HUES64 (cell line): ENCODE results near the gene TSEN34.
"Not testable (repeated sequence)": the region's sequence is repeated elsewhere in the genome, so short reads cannot be mapped to it uniquely, and the experiment has no call there.

Source experiments
- H3K27ac ChIP-seq: 2 replicates; pipeline ENCODE4 v1.7.0; 2013; ENCODE audit warnings: low read depth, low read length, inconsistent platforms
- H3K27me3 ChIP-seq: 2 replicates; pipeline ENCODE4 v1.6.1; 2013; ENCODE audit warnings: mild to moderate bottlenecking, low read length; ENCODE audit not compliant: insufficient read depth
- H3K36me3 ChIP-seq: 2 replicates; pipeline ENCODE4 v1.6.1; 2013; ENCODE audit warnings: mild to moderate bottlenecking, low read length; ENCODE audit not compliant: insufficient read depth
- H3K4me1 ChIP-seq: 2 replicates; pipeline ENCODE4 v1.6.1; 2013; ENCODE audit warnings: mild to moderate bottlenecking, low read length, moderate library complexity; ENCODE audit not compliant: insufficient read depth
- H3K4me3 ChIP-seq: 2 replicates; pipeline ENCODE4 v1.5.1; 2013; ENCODE audit warnings: mild to moderate bottlenecking, low read length, moderate library complexity
- H3K9ac ChIP-seq: 2 replicates; pipeline ENCODE4 v1.6.1; 2013; ENCODE audit warnings: mild to moderate bottlenecking, low read depth, low read length
- H3K9me3 ChIP-seq: 2 replicates; pipeline ENCODE4 v1.6.1; 2013; ENCODE audit warnings: low read depth, low read length; ENCODE audit not compliant: insufficient read depth
- WGBS: fragments of 150-250, 120-280 bp; methylation state at CpG from one replicate; pipeline ENCODE4 v1.1.7; 2013; ENCODE audit warnings: missing lambda C conversion rate; 5-methylcytosine and 5-hydroxymethylcytosine counted together

TSEN34 gene

GRCh38 chr19:54224619-54225018, 33.5 kb downstream of the TSEN34 start:
- not testable (repeated sequence) for H3K4me1 ChIP-seq, H3K9me3 ChIP-seq, H3K4me3 ChIP-seq, H3K27ac ChIP-seq, H3K27me3 ChIP-seq, H3K36me3 ChIP-seq, H3K9ac ChIP-seq
- 87% methylated on average over 10 of the region's 10 CpGs for WGBS

GRCh38 chr19:54229146-54229545, 38.0 kb downstream of the TSEN34 start:
- peaks cover 10% of the 10 kb centered on the region for H3K27me3 ChIP-seq
- 93% methylated on average over 8 of the region's 8 CpGs for WGBS
- H3K9ac ChIP-seq = no peak overlapping the region
- H3K9me3 ChIP-seq = no peaks in the 10 kb centered on the region
- H3K36me3 ChIP-seq = no peaks in the 10 kb centered on the region
- H3K27ac ChIP-seq = no peak overlapping the region
- H3K4me1 ChIP-seq = no peaks in the 10 kb centered on the region
- no peak overlapping the region for H3K4me3 ChIP-seq

GRCh38 chr19:54230031-54230430, 38.9 kb downstream of the TSEN34 start:
- no peaks in the 10 kb centered on the region for H3K4me1 ChIP-seq
- no peak overlapping the region for H3K4me3 ChIP-seq
- H3K9ac ChIP-seq = no peak overlapping the region
- H3K27ac ChIP-seq = no peak overlapping the region
- no peaks in the 10 kb centered on the region for H3K36me3 ChIP-seq
- WGBS = 88% methylated on average over 7 of the region's 7 CpGs
- 0 out of 2 replicates have a peak, but pooled peaks cover 6% of the 10 kb centered on the region for H3K9me3 ChIP-seq
- peaks cover 13% of the 10 kb centered on the region for H3K27me3 ChIP-seq

DNA sequence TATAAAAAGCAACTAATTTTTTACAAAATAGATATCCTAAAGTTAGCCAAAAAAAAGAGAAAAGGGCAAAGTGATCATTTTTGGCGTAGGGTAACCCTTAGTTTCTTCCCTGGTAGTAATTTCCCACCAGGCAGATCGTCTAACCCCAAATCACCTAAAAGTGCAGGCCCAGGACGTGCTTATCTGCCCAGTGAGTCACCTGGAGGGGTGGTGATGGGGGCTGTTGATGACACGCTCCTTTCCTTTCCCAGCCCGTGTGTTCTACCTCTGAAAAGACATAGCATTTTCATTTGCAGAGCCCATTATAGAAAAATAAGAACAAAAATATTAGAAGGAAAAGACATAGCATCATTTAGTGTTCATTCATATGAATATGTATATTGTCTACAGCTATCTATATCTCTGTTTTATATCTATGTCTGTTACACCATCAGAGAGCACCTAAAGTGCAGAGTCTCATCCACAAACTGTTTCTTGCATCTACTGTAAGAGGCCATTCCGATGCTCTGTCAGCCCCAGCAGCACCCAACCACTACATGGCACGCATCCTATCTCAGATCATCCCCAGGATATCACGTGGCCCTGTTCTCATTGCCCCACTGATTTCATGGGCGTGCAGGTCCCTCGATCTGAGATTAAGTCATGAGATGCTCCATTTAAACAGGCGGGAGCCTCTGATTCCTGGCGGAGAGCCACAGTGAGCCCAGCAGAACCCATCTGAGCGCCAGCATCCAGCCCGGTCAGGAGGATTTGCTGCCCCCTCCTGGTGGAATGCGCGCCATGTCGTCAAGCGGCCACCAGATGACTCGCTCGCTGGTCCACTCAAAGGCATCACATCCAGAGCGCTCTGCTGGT, 40.2 kb downstream of the TSEN34 start:
- no peaks in the 10 kb centered on the region for H3K36me3 ChIP-seq
- no peak overlapping the region for H3K27ac ChIP-seq
- H3K4me3 ChIP-seq = no peak overlapping the region
- no peaks in the 10 kb centered on the region for H3K4me1 ChIP-seq
- H3K9me3 ChIP-seq = 0 out of 2 replicates have a peak, but pooled peaks cover 8% of the 10 kb centered on the region
- no peak overlapping the region for H3K9ac ChIP-seq
- WGBS = 26% methylated on average over 20 of the region's 21 CpGs
- peaks cover 13% of the 10 kb centered on the region for H3K27me3 ChIP-seq

GRCh38 chr19:54233941-54234340, 42.8 kb downstream of the TSEN34 start:
- 72% methylated on average over 5 of the region's 5 CpGs for whole genome bisulfite sequencing
- Histone ChIP-seq H3K27me3 (peaks cover 13% of the 10 kb centered on the region), H3K36me3 (no peaks in the 10 kb centered on the region), H3K4me3 (no peak overlapping the region), H3K9me3 (0 out of 2 replicates have a peak, but pooled peaks cover 8% of the 10 kb centered on the region), H3K9ac (no peak overlapping the region), H3K27ac (no peak overlapping the region), H3K4me1 (no peaks in the 10 kb centered on the region)

GRCh38 chr19:54239491-54240371, 48.6 kb downstream of the TSEN34 start:
- H3K9ac ChIP-seq, H3K4me3 ChIP-seq, H3K27me3 ChIP-seq, H3K27ac ChIP-seq, H3K4me1 ChIP-seq, H3K36me3 ChIP-seq, H3K9me3 ChIP-seq: not testable (repeated sequence)
- whole genome bisulfite sequencing = 83% methylated on average over 12 of the region's 21 CpGs

- H3K9me3 ChIP-seq, H3K27ac ChIP-seq, H3K4me1 ChIP-seq, H3K27me3 ChIP-seq, H3K9ac ChIP-seq, H3K36me3 ChIP-seq, H3K4me3 ChIP-seq: not testable (repeated sequence)
- 83% methylated on average over 13 of the region's 22 CpGs for WGBS
Observed at GRCh38 chr19:54240372-54241336, 49.5 kb downstream of the TSEN34 start.

DNA sequence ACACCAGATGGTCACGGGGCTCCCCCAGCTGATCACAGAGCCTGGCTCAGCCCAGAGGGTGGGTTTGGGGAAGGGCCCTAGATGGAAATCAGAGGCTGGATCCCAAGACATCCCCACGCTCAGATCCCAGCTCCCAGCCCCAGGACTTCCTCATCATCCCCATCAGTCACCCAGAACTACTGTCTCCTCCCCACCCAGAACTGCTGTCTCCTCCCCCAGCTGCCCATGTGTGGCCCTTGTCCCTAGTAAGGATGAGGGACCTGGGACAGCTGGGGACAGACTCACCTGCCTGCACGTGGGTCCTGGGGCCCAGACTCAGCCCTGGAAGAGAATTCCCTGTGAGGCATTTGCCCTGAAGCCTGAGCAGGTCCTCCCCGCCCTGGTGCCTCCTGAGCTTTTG, 51.1 kb downstream of the TSEN34 start:
- not testable (repeated sequence) for H3K9ac ChIP-seq, H3K4me1 ChIP-seq, H3K4me3 ChIP-seq, H3K27ac ChIP-seq, H3K27me3 ChIP-seq, H3K9me3 ChIP-seq, H3K36me3 ChIP-seq
- WGBS = 77% methylated on average over 3 of the region's 4 CpGs

DNA sequence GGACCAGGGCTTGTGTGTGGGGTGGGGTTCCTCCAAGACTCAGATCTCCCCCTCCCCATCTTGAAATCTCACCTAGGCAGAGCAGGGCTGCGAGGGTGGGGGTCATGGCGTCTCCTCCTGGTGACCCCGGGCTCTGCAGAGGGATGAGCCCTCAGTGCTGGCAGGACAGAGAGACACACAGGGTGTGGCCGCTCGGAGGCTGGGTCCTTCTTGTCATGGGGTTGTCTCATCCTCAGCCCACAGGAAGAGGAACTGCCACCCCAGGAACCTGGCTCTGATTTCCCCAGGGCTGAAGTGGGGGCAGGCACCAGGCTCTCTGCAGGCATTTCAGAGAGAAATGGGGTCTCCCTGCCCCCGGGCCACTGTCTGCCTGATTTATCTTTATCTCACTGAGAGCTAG, 51.5 kb downstream of the TSEN34 start, which contains the start of gene LILRA6:
TSS of gene LILRA6 (minus strand) at position 145 of the 400 bp plus-strand sequence.
- H3K9me3 ChIP-seq, H3K9ac ChIP-seq, H3K4me3 ChIP-seq, H3K36me3 ChIP-seq, H3K27me3 ChIP-seq, H3K27ac ChIP-seq, H3K4me1 ChIP-seq: not testable (repeated sequence)
- 89% methylated on average over 6 of the region's 6 CpGs for WGBS

GRCh38 chr19:54243809-54244208, 52.7 kb downstream of the TSEN34 start:
- H3K36me3 ChIP-seq, H3K4me3 ChIP-seq, H3K4me1 ChIP-seq, H3K9me3 ChIP-seq, H3K27ac ChIP-seq, H3K27me3 ChIP-seq, H3K9ac ChIP-seq: not testable (repeated sequence)
- WGBS = 93% methylated on average over 2 of the region's 8 CpGs
